Peyer's patch (tissue), 4 donors: ENCODE results near the gene PRSS36.

Experiments
- CTCF ChIP-seq, 6 experiments: fragments of 450-650 bp in 4 of 6; fragments of 200-600 bp in 2 of 6; sonication (generic) in 1 of 6; IDR thresholded peaks; one replicate each; pipeline ENCODE4 v1.5.1; 2017 to 2019; ENCODE audit warnings: antibody characterized with exemption in 6 of 6, mild to moderate bottlenecking in 3 of 6, moderate library complexity in 1 of 6
- POLR2A ChIP-seq, 2 donors: fragments of 450-650 bp; IDR thresholded peaks; one replicate each; pipeline ENCODE4 v1.5.1; 2017; ENCODE audit warnings: antibody characterized with exemption in 2 of 2, mild to moderate bottlenecking in 2 of 2, moderate library complexity in 2 of 2

- no peak for TF ChIP-seq CTCF (IDR thresholded peaks at IDR 0.05)
- no peak for TF ChIP-seq POLR2A (IDR thresholded peaks at IDR 0.05)
Observed at GRCh38 chr16:31157136-31157535, 7.3 kb upstream of the PRSS36 start.
